HG03571 (cell line): Measurements from ENCODE around the gene HINT3.
"Not testable (repeated sequence)": the region's sequence is repeated elsewhere in the genome, so short reads cannot be mapped to it uniquely, and the experiment has no call there.

Experiments
- ATAC-seq: cut with Tn5 transposase; IDR thresholded peaks from one replicate; pipeline ENCODE4 v1.9.1; 2021; ENCODE audit not compliant: unreplicated experiment

The HINT3 gene

GRCh38 chr6:125939026-125939425, 17.5 kb upstream of the HINT3 start:
- ATAC-seq: no peak

DNA sequence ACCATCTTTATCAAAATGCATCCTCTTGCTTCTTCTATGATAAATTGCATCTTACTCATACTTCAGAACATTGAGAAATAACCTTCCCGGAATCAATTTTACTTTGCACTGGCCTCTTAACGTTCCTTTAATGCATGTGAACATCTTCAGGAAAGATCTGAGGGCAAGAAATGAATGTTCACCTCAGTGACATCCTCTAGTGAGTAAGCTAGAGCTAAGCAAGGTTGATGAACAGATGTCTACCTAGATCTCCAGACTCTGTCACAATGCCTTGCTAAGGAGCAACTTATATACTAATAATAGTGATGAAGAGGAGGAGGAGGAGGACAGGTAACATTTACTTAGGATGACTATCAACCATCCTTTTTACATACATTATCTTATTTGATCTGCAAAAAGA, 16.8 kb upstream of the HINT3 start:
- no peak for ATAC-seq

- no peak for ATAC-seq
These were observed 16.1 kb upstream of the HINT3 start for GRCh38 chr6:125940247-125941041.

- ATAC-seq: no peak
These were observed 13.7 kb upstream of the HINT3 start for GRCh38 chr6:125942672-125943527.

GRCh38 chr6:125943528-125944433, 12.8 kb upstream of the HINT3 start:
- ATAC-seq: no peak

DNA sequence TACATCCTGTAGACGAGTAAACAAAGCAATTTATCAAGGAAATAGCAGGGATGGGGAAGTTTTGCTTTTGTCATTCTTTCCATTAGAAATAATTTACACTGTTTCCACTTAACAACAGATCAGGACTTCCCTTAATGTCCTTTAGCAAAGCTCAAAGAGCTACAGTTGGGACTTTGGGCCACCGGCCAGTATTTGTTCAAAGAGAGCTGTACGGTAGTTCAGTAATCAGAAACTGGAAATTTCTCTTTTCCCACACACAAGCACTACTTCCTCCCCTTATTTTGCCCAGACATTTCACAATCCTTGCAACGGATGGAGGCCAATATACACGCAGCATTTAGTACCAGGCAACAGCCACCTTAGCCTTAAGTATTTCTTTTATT, 12.1 kb upstream of the HINT3 start:
- ATAC-seq: no peak

DNA sequence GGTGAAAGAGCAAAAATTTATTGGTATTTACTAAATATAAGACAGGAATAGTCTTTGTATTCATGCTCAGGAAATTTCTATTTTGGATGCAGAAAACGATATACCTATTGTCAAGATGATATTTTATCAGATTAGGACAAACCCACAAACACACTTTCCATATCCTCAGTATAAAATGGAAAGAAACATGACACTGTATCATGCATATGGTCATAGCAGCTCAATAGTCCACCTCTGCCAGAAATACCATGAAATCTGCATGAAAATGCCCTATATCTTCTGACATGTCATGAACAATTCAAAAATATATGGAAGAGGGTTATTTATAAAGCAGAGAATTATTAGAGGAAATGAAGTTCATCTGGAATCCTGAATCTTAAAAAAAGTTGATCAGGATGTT, 11.7 kb upstream of the HINT3 start:
- ATAC-seq: no peak

DNA sequence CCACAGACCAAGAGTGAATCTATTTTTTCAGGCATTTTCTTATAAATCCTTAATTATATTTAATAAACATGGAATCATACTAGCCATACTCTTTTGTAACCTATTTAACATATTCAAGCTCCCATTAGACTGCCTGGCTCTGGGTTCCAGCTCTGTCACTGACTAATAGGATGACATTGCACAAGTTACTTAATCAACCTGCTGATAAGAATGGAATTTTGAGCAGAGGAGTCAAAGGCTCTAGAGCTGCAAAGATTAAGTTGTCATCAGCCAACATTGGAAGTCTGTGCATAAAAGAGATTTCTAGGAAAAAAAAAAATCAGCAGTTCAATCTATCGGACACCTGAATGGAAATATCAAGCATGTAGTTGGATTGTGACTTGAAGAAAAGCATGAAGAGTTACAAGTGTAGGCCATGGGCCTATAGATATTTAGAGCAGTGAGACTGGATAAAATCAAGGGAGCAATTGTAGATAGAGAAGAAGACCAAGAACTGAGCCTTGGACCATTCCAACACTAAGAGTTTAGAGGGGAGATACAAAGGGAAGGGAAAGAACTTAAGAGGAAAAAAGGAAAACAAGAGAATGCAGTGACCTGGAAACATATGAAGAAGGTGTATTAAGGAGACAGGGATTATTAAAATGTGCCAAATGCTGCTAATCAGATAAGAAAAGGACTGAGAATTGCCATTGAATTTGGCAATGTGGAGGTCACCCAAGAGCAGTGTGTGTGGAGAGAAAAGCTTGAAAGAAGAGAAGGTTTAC, 11.0 kb upstream of the HINT3 start:
- ATAC-seq: no peak

DNA sequence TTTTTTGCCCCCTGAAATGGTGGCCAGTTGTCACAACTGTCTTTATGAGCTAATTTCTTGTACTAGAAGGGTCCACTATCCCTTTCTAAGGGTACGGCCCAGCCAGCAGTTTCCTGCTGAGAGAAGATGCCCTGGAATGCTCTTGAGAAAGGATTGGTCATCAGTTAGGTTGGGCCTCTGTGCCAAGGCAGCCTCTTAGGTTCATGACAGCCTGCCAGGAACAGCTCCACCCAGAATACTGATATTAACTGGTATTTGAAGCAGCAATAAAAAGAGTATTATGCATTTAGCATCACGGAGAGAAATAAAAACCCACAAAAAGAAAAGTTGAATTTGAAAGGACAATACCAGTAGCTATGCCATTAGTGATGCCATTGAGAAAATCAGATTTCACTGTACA, 9.0 kb upstream of the HINT3 start:
- no peak for ATAC-seq

GRCh38 chr6:125948455-125948854, 8.1 kb upstream of the HINT3 start:
- no peak for ATAC-seq

- no peak for ATAC-seq
These were observed 7.5 kb upstream of the HINT3 start for GRCh38 chr6:125949069-125949468.

GRCh38 chr6:125950293-125950692, 6.3 kb upstream of the HINT3 start:
- no peak for ATAC-seq

- ATAC-seq: not testable (repeated sequence)
These were observed 5.9 kb upstream of the HINT3 start for GRCh38 chr6:125950716-125951115.

DNA sequence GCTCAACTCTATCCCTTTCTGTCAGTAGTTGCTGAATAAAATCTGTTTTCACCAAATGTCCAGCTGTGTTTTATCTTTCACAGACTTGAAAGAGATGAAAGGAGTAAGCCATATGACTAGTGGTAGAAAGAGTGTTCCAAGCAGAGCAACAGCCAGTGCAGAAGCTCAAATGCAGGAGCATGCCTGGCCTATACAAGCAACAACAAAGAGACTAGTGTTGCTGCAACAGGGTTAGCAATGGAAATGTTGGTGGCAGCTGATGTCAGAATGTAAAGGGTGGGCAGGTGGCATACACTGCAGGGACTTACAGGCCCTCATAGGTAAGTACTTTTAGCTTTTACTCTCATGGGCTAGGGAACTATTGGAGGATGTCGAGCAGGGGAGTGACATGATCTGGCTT, 5.2 kb upstream of the HINT3 start:
- ATAC-seq: no peak

DNA sequence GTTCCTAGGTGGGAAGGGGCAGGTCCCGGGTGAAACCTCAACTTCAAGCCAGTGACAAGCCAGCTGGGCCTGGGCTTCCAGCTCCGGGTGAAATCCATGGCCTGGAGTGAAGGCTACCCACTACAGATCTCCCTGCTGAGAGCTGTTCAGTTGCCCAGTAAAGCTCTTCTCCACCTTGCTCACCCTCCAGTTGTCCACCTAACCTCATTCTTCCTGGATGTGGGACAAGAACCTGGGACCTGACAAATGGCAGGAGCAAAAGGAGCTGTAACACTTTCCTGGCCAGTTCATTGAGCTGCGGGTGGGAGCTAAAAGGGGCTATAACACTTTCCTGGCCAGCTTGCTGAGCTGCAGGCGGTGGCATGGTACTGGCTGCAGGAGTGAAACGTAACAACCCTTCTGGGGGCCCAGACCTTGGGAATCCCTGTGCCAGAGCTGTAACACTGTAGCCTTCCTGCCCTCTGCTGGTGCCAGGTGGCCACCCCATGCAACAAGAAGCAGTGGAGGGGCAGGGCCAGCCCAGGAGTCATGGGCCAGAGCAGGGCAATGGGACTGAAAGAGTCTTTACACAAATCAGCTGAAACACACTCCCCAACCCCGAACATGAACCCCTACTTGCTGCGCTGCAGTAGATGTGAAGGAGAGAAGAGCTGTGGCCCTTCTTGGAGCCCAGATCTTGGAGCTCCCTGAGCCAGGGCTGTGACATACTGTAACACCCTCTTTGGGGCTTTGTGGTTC, 3.6 kb upstream of the HINT3 start:
- ATAC-seq: no peak

GRCh38 chr6:125953502-125953875, 3.1 kb upstream of the HINT3 start:
- ATAC-seq: no peak

DNA sequence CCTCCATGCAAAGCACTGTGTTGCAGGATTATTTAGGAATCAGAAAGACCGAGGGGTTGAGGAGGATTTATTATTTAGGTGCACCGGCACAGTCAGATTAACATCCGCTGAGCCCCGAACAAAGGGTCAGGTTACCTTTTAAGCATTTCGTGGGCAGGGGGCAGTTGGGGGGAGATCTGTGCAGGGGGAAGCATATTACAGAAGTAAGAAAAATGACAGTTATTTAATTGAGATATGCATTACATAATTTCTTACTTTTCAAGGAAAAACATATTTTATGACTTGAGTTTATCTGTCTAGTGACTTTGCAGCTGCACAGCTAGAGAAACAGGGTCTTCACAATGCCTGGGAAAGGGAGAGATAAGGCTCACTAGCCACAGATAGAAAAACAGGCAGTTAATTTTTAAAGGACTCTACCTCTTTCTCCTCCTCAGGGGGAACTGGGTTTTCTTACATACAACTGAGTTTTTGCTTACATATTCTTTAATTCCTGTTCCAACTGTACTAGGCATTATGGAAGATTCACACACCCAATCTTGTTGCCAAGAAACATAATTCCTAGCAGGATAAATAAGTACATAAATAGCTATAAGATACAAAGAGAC, 1.7 kb upstream of the HINT3 start:
- ATAC-seq: no peak

- no peak for ATAC-seq
These were observed 597 bp upstream of the HINT3 start for GRCh38 chr6:125955973-125956372.

GRCh38 chr6:125957391-125957693, 772 bp downstream of the HINT3 start:
- ATAC-seq: no peak

GRCh38 chr6:125957845-125958244, 1.3 kb downstream of the HINT3 start:
- ATAC-seq: no peak
